Glutamatergic neuron (in vitro differentiated cells): Measurements from ENCODE around the gene GRM4. TPM values are rescaled to one million over a fixed set of nuclear protein-coding genes. Genes with fewer than 3 reads are reported as not detected.

Experiments
- DNase-seq: peaks from one replicate; pipeline ENCODE4 v3.0.0; 2022
- H3K27ac Mint-ChIP-seq: one replicate; pipeline ENCODE4 v1.8.0; 2020; ENCODE audit warnings: mild to moderate bottlenecking, mixed read lengths, inconsistent platforms; ENCODE audit not compliant: unreplicated experiment
- H3K27me3 Mint-ChIP-seq: one replicate; pipeline ENCODE4 v1.8.0; 2020; ENCODE audit warnings: mild to moderate bottlenecking, moderate library complexity, mixed read lengths, inconsistent platforms; ENCODE audit not compliant: unreplicated experiment
- H3K36me3 Mint-ChIP-seq: one replicate; pipeline ENCODE4 v1.8.0; 2020; ENCODE audit warnings: mild to moderate bottlenecking, mixed read lengths, inconsistent platforms; ENCODE audit not compliant: unreplicated experiment
- H3K4me1 Mint-ChIP-seq: one replicate; pipeline ENCODE4 v1.8.0; 2020; ENCODE audit warnings: mild to moderate bottlenecking, low read depth, mixed read lengths, inconsistent platforms; ENCODE audit not compliant: unreplicated experiment
- H3K4me3 Mint-ChIP-seq: one replicate; pipeline ENCODE4 v1.8.0; 2020; ENCODE audit warnings: mild to moderate bottlenecking, mixed read lengths, inconsistent platforms; ENCODE audit not compliant: unreplicated experiment
- H3K9me3 Mint-ChIP-seq: one replicate; pipeline ENCODE4 v1.8.0; 2020; ENCODE audit warnings: mild to moderate bottlenecking, moderate library complexity, mixed read lengths, inconsistent platforms; ENCODE audit not compliant: unreplicated experiment
- total RNA-seq: library from RNA; stranded (reverse); fragmentation: NEBNext Ultra II Directional; extraction: Animal tissue kit (Norgen Biotek cat#: 25700); gene quantifications from one replicate; pipeline ENCODE4 v1.2.1, GENCODE V29; 2021; ENCODE audit not compliant: unreplicated experiment
- TF ChIP-seq, protein P1 (sequence below): fragments of 200-600 bp; sonication (generic); IDR thresholded peaks from one replicate; pipeline ENCODE4 v1.5.0; 2021; ENCODE audit not compliant: partially characterized antibody, unreplicated experiment

Gene GRM4
- total RNA-seq, 1 donor from 2014 or later, result 119 TPM

GRCh38 chr6:34065466-34066217 is 80.2 kb downstream of the GRM4 start:
- Mint-ChIP-seq H3K4me1 (peaks cover 51% of the 10 kb centered on the region), H3K36me3 (no peaks in the 10 kb centered on the region), H3K9me3 (peaks cover 29% of the 10 kb centered on the region), H3K27me3 (peaks cover 23% of the 10 kb centered on the region), H3K27ac (peak overlapping the region; percentile 77), H3K4me3 (peak overlapping the region; percentile 11)
- TF ChIP-seq, protein P1, sequence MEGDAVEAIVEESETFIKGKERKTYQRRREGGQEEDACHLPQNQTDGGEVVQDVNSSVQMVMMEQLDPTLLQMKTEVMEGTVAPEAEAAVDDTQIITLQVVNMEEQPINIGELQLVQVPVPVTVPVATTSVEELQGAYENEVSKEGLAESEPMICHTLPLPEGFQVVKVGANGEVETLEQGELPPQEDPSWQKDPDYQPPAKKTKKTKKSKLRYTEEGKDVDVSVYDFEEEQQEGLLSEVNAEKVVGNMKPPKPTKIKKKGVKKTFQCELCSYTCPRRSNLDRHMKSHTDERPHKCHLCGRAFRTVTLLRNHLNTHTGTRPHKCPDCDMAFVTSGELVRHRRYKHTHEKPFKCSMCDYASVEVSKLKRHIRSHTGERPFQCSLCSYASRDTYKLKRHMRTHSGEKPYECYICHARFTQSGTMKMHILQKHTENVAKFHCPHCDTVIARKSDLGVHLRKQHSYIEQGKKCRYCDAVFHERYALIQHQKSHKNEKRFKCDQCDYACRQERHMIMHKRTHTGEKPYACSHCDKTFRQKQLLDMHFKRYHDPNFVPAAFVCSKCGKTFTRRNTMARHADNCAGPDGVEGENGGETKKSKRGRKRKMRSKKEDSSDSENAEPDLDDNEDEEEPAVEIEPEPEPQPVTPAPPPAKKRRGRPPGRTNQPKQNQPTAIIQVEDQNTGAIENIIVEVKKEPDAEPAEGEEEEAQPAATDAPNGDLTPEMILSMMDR, result no peak
- DNase-seq, result peak; percentile 80

GRCh38 chr6:34064675-34065074 is 81.2 kb downstream of the GRM4 start:
- Mint-ChIP-seq H3K27ac (peak overlapping the region; percentile 77), H3K4me1 (peaks cover 50% of the 10 kb centered on the region), H3K36me3 (no peaks in the 10 kb centered on the region), H3K27me3 (peaks cover 17% of the 10 kb centered on the region), H3K9me3 (peaks cover 25% of the 10 kb centered on the region), H3K4me3 (no peak overlapping the region)
- no peak for DNase-seq
- TF ChIP-seq, protein P1, result no peak

GRCh38 chr6:34063651-34064050 is 82.2 kb downstream of the GRM4 start:
- Mint-ChIP-seq H3K4me1 (peaks cover 50% of the 10 kb centered on the region), H3K9me3 (peaks cover 19% of the 10 kb centered on the region), H3K36me3 (no peaks in the 10 kb centered on the region), H3K27me3 (peaks cover 18% of the 10 kb centered on the region), H3K4me3 (peak overlapping the region; percentile 75), H3K27ac (peak overlapping the region; percentile 92)
- TF ChIP-seq, protein P1, result no peak
- DNase-seq, result peak; percentile 59

GRCh38 chr6:34062815-34063214 is 83.1 kb downstream of the GRM4 start:
- Mint-ChIP-seq H3K27me3 (peaks cover 20% of the 10 kb centered on the region), H3K27ac (peak overlapping the region; percentile 92), H3K9me3 (peaks cover 20% of the 10 kb centered on the region), H3K4me1 (peaks cover 54% of the 10 kb centered on the region), H3K36me3 (no peaks in the 10 kb centered on the region), H3K4me3 (no peak overlapping the region)
- TF ChIP-seq, protein P1, result peak; percentile 73
- DNase-seq, result no peak

DNA sequence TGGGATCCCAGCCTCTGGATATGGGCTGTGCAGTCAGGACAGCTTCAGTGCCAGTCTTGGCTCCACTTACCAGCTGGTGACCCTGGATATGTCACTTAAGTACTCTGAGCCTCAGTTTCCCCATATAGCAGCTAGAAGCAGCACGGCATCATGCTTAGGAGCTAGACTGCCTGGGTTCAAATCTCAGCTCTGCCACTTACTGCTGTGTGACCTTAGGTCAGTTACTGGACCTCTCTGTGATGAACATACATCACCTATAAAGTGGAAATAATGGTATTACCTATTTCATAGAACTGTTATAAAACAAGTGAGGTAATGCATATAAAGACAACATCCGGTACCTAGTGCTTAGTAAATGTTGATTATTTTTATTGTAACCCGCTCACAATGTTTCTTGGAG is 83.7 kb downstream of the GRM4 start:
- H3K9me3 Mint-ChIP-seq, result peaks cover 20% of the 10 kb centered on the region
- H3K4me3 Mint-ChIP-seq, result no peak overlapping the region
- H3K27ac Mint-ChIP-seq, result peak overlapping the region; percentile 92
- H3K4me1 Mint-ChIP-seq, result peaks cover 56% of the 10 kb centered on the region
- no peak for DNase-seq
- peaks cover 21% of the 10 kb centered on the region for H3K27me3 Mint-ChIP-seq
- H3K36me3 Mint-ChIP-seq, result no peaks in the 10 kb centered on the region
- TF ChIP-seq, protein P1, result no peak
